AG04450 (cell line): ENCODE measurements around the gene CHST13. TPM values are rescaled to one million over a fixed set of nuclear protein-coding genes. Genes with fewer than 3 reads are reported as not detected.

Experiments
- CTCF ChIA-PET: fragments of 300-600, 350-600 bp; formaldehyde crosslinking; extraction: SDS; loops from one replicate; lab custom pipeline; 2022; ENCODE audit warnings: antibody characterized with exemption, inconsistent platforms; lab: Charles Lee
- POLR2A ChIA-PET: fragments of 350-600 bp; formaldehyde crosslinking; extraction: SDS; loops from one replicate; lab custom pipeline; 2021; ENCODE audit warnings: antibody characterized with exemption, inconsistent platforms; lab: Yijun Ruan, JAX
- DNase-seq: peaks from one replicate; pipeline ENCODE4 v3.0.0-alpha.2; 2011; ENCODE audit warnings: low read depth, low spot score
- H3K27ac ChIP-seq: one replicate; pipeline ENCODE4 v1.5.1; 2012; ENCODE audit warnings: low read depth, low read length, control low read depth
- H3K27me3 ChIP-seq: one replicate; pipeline ENCODE4 v1.6.0; 2012; ENCODE audit warnings: low read length; ENCODE audit not compliant: control insufficient read depth, insufficient read depth
- H3K4me3 ChIP-seq: 2 replicates; pipeline ENCODE4 v1.5.1; 2011; ENCODE audit warnings: mild to moderate bottlenecking, low read depth, low read length, control low read depth
- H3K9me3 ChIP-seq: 2 replicates; pipeline ENCODE4 v1.5.1; 2012; ENCODE audit warnings: low read length; ENCODE audit not compliant: control insufficient read depth, insufficient read depth
- polyA plus RNA-seq: library from polyadenylated mRNA; depleted of rRNA; stranded (reverse); fragments of >200 nt; gene quantifications from 2 replicates; pipeline ENCODE4 v1.2.3, GENCODE V29; 2011
- TF ChIP-seq, protein P1 (sequence below): IDR thresholded peaks from 2 replicates; pipeline ENCODE4 v1.5.1; 2011; ENCODE audit warnings: low read depth, low read length, control low read depth, inconsistent platforms

The CHST13 gene
- polyA plus RNA-seq, 1 experiment: not detected

DNA sequence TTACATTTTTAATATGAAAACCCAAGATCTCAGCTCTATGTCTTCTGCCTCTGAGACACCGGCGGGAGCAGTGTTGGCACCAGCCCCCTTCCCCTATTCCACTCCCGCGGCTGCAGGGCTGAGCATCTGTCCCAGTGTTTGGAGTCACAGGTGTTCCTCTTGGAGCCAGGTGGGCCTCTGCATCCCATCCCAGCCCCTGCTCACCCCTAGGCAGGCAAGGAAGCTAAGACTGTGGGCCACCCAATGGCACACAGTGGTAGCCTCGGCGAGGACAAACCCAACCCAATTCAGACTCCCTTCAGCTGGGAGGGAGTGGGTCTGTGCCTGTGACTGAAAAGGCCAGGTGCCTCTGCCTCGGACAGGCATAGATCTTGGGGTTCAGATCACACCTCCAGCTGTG is 3.1 kb downstream of the CHST13 start:
- Histone ChIP-seq H3K27ac (no peak overlapping the region), H3K27me3 (peaks cover 36% of the 10 kb centered on the region), H3K4me3 (no peak overlapping the region), H3K9me3 (no peaks in the 10 kb centered on the region)
- POLR2A ChIA-PET: no interaction called here
- DNase-seq: no peak
- TF ChIP-seq, protein P1, sequence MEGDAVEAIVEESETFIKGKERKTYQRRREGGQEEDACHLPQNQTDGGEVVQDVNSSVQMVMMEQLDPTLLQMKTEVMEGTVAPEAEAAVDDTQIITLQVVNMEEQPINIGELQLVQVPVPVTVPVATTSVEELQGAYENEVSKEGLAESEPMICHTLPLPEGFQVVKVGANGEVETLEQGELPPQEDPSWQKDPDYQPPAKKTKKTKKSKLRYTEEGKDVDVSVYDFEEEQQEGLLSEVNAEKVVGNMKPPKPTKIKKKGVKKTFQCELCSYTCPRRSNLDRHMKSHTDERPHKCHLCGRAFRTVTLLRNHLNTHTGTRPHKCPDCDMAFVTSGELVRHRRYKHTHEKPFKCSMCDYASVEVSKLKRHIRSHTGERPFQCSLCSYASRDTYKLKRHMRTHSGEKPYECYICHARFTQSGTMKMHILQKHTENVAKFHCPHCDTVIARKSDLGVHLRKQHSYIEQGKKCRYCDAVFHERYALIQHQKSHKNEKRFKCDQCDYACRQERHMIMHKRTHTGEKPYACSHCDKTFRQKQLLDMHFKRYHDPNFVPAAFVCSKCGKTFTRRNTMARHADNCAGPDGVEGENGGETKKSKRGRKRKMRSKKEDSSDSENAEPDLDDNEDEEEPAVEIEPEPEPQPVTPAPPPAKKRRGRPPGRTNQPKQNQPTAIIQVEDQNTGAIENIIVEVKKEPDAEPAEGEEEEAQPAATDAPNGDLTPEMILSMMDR: no peak
- CTCF ChIA-PET: no interaction called here

DNA sequence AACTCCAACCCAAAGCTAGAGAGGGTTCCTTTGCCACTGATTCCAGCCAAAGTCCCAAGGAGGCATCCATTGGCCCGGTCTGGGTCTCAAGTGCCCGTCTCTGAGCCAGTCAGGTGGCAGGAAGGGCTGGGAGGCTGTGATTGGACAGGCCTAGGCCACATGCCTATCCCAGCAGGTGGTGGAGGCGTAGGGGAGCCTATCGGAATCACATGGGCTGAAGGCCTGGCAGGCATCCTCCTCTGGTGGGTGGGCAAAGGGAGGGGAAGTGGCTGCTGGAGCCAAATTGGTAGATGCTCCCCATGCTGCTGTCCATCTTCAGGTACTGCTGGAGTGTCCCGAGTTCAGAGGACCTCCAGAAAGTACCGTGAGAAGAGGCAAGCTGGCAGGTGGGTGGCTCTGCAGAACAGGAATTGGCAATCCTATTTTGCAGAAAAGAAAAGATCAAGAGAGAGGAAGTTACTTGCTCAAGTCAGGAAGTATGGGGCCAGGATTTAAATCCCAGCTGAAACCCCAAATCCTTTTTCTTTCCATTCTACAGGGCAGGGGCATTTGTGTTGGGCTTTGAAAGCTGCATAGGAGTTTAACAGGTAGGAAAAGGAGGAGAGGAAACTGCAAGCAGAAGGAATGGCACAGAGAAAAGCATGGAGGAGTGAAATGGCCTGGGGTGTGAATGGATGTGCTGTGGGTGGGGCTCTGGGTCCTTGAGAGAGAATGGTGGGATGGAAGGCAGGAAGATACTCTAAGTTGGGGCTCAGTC is 3.7 kb downstream of the CHST13 start:
- CTCF ChIA-PET: no interaction called here
- TF ChIP-seq, protein P1: no peak

DNA sequence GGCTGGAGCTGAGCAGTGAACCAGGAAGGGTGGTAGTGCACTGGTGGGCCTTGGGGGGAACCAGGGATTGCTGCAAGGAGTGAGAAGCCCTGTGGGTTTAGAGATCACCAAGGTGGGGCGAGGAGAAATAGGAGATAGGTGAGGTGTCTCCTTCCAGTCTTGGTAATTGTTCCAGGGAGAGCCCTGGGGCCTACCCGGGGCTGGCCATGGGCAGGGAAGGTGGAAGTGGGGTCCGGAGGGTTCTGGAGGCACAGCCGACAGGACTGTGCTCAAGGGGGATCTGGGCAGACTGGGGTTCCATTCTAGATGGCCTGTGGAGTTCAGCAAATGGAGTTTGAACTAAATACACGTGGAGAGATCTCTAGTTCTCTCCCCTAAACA is 4.5 kb downstream of the CHST13 start:
- Histone ChIP-seq H3K27me3 (peaks cover 37% of the 10 kb centered on the region), H3K27ac (no peak overlapping the region), H3K4me3 (no peak overlapping the region), H3K9me3 (no peaks in the 10 kb centered on the region)
- TF ChIP-seq, protein P1: no peak
- CTCF ChIA-PET: no interaction called here
- POLR2A ChIA-PET: no interaction called here
- no peak for DNase-seq

More for the DNA sequence above, 3.7 kb downstream of the CHST13 start:
- POLR2A ChIA-PET: no interaction called here
- Histone ChIP-seq H3K4me3 (no peak overlapping the region), H3K27ac (no peak overlapping the region), H3K9me3 (no peaks in the 10 kb centered on the region), H3K27me3 (peaks cover 37% of the 10 kb centered on the region)
- no peak for DNase-seq

DNA sequence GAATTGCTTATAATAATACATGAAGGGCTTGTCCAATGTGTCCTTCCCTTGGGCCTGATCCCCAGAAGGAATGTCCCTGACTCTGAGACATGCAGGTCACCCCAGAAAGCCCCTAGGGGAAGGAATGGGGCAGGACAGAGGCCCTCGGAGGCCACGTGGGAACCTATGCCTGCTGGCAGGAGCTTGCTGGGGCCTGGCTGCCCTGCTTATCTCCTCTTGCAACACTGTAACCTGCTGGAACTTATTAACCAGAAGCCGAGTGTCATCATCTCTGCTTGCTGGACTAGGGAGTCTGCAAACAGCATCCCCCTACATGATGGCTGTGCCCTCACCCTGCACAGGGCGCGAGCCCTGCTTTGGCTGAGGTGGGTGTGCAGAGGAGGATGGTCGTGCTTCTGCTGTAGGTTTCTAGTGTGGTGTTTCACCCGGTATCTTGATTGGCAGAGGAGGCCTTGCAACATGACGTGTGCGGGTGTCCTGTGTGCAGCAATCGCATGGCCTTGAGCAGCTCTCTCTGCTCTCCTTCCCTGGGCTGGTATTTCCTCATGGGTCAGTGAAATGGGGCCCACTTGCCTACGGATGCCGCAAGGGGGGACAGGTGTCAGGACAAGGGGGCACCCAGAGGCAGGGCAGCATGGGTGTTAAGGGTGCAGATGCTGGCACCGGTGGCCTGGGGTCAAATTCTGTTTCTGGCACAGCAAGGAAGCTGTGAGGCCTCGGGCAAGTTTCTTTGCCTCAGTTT is 5.0 kb downstream of the CHST13 start:
- ChIA-PET CTCF (no interaction called here), POLR2A (no interaction called here)
- Histone ChIP-seq H3K9me3 (no peaks in the 10 kb centered on the region), H3K4me3 (no peak overlapping the region), H3K27me3 (peaks cover 33% of the 10 kb centered on the region), H3K27ac (no peak overlapping the region)
- TF ChIP-seq, protein P1: no peak
- DNase-seq: no peak

DNA sequence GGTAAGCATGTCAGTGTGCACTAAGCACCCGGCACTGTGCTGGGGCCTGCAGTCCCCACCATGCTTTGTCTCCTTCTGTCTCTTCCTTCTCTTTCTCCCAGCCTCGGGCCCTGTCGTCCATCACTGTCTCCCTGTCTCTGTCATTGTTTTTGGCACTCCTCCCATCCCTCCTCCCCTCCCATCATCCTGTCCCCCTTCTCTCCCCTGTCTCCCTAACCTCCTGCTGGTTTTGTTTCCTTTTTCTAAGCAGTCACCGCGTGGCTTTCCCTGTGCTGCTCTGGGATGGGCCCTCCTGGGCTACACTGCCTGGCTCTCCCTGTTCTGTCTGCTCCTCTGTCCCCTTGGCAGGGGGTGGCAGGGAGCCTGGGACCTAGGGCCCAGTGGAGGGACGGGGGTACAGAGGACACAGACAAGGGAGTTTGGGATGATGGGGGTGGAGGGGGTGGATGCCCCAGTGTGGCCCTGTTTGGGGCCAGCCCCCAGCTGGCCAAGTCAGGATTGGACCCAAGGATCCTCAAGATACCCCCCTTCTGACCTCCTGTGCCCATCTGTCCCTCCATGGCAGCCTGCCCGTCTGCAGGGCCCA is 5.7 kb downstream of the CHST13 start:
- Histone ChIP-seq H3K9me3 (no peaks in the 10 kb centered on the region), H3K4me3 (no peak overlapping the region), H3K27me3 (peaks cover 31% of the 10 kb centered on the region), H3K27ac (no peak overlapping the region)
- ChIA-PET CTCF (no interaction called here), POLR2A (no interaction called here)
- DNase-seq: no peak
- TF ChIP-seq, protein P1: no peak
